Endothelial cell of umbilical vein (primary cell): ENCODE measurements around the gene POU6F2. TPM values are rescaled to one million over a fixed set of nuclear protein-coding genes. Genes with fewer than 3 reads are reported as not detected.

ENCODE experiments used
- BruUV-seq: library from RNA; stranded (reverse); fragments of 400-500 nt; replicated peaks from 2 replicates; lab custom pipeline; 2021; lab: Mats Ljungman, UMichigan
- CTCF ChIA-PET: fragments of 300-600, 350-600 bp; sonication (Branson Sonifier 250); formaldehyde crosslinking; loops from one replicate; lab custom pipeline; 2021; ENCODE audit warnings: antibody characterized with exemption, inconsistent platforms; lab: Charles Lee
- POLR2A ChIA-PET: fragments of 300-600, 350-600 bp; sonication (Branson Sonifier 250); formaldehyde crosslinking; loops from one replicate; lab custom pipeline; 2021; ENCODE audit warnings: antibody characterized with exemption, inconsistent platforms; lab: Charles Lee
- DNase-seq: peaks from one replicate; pipeline ENCODE4 v3.0.0-alpha.2; 2011; ENCODE audit warnings: low read depth, low spot score
- FAIRE-seq: peaks from 2 replicates; lab custom pipeline; 2011; peaks lifted over from hg19 to GRCh38; lab: Jason Lieb, UNC
- H2AFZ ChIP-seq: 2 replicates; pipeline ENCODE4 v1.6.0; 2012; ENCODE audit warnings: low read depth, low read length, control low read depth, inconsistent platforms
- H3K27ac ChIP-seq: 2 replicates; pipeline ENCODE4 v1.5.1; 2011; ENCODE audit warnings: low read depth, mild to moderate bottlenecking, control low read depth, low read length, moderate library complexity; ENCODE audit not compliant: insufficient read depth
- H3K27me3 ChIP-seq, 2 experiments: 2 replicates each; pipeline versions ENCODE4 v1.6.0 to v1.6.1; 2011; ENCODE audit warnings: low read length in 2 of 2, mixed read lengths in 1 of 2; ENCODE audit not compliant: control insufficient read depth in 2 of 2, insufficient read depth in 2 of 2
- H3K36me3 ChIP-seq, 2 experiments: 2 replicates in 1 of 2; 3 replicates in 1 of 2; pipeline ENCODE4 v1.5.1; 2011; ENCODE audit warnings: low read length in 2 of 2, mild to moderate bottlenecking in 1 of 2, moderate library complexity in 1 of 2; ENCODE audit not compliant: control insufficient read depth in 2 of 2, insufficient read depth in 2 of 2; ENCODE audit errors: extremely low read depth in 1 of 2
- H3K4me1 ChIP-seq: 3 replicates; pipeline ENCODE4 v1.5.1; 2011; ENCODE audit warnings: mild to moderate bottlenecking, low read length; ENCODE audit not compliant: control insufficient read depth, insufficient read depth; ENCODE audit errors: extremely low read depth
- H3K4me2 ChIP-seq: 2 replicates; pipeline ENCODE4 v1.6.1; 2011; ENCODE audit warnings: low read length, control low read depth, mixed read lengths; ENCODE audit not compliant: insufficient read depth
- H3K4me3 ChIP-seq, 3 experiments: fragments of 200-600 bp in 1 of 3; sonication (generic), shearing (Covaris generic) in 1 of 3; replicated peaks in 1 of 3; 2 replicates each; pipeline ENCODE4 v1.5.1; 2011 to 2016; ENCODE audit warnings: control low read depth in 3 of 3, low read length in 3 of 3, mild to moderate bottlenecking in 2 of 3, inconsistent platforms in 1 of 3, low read depth in 1 of 3, moderate library complexity in 1 of 3; ENCODE audit not compliant: insufficient read depth in 1 of 3
- H3K79me2 ChIP-seq: 2 replicates; pipeline ENCODE4 v1.6.0; 2012; ENCODE audit warnings: low read length, inconsistent platforms; ENCODE audit not compliant: control insufficient read depth, insufficient read depth
- H3K9ac ChIP-seq: replicated peaks from 2 replicates; pipeline ENCODE3; 2011; ENCODE audit warnings: low read length, control low read depth; ENCODE audit not compliant: insufficient read depth; ENCODE audit errors: extremely low read depth
- H3K9me1 ChIP-seq: replicated peaks from 3 replicates; pipeline ENCODE4 v1.6.0; 2011; ENCODE audit warnings: mild to moderate bottlenecking, low read length; ENCODE audit not compliant: control insufficient read depth, insufficient read depth; ENCODE audit errors: extremely low read depth
- H3K9me3 ChIP-seq: replicated peaks from 2 replicates; pipeline ENCODE4 v1.5.1; 2012; ENCODE audit warnings: low read length, inconsistent platforms; ENCODE audit not compliant: control insufficient read depth, insufficient read depth
- H4K20me1 ChIP-seq: replicated peaks from 2 replicates; pipeline ENCODE3; 2011; ENCODE audit warnings: mild to moderate bottlenecking, low read length; ENCODE audit not compliant: control insufficient read depth, insufficient read depth; ENCODE audit errors: extremely low read depth
- CTCF ChIP-seq, 2 donors: IDR thresholded peaks; 1 replicate in 1 of 2; 2 replicates in 1 of 2; pipeline ENCODE4 v1.5.1; 2011; ENCODE audit warnings: low read length in 2 of 2, mild to moderate bottlenecking in 2 of 2, moderate library complexity in 2 of 2, control low read depth in 1 of 2, inconsistent platforms in 1 of 2, low read depth in 1 of 2; ENCODE audit not compliant: insufficient read depth in 1 of 2; ENCODE audit errors: extremely low read depth in 1 of 2
- EZH2 ChIP-seq: IDR thresholded peaks from 2 replicates; pipeline ENCODE4 v1.6.1; 2012; ENCODE audit warnings: borderline replicate concordance, low read depth, mild to moderate bottlenecking, moderate library complexity, low read length, inconsistent platforms; ENCODE audit not compliant: severe bottlenecking
- GATA2 ChIP-seq: IDR thresholded peaks from 2 replicates; pipeline ENCODE4 v1.7.0; 2011; ENCODE audit warnings: low read depth, mild to moderate bottlenecking, moderate library complexity, mixed read lengths, low read length; ENCODE audit not compliant: insufficient read length, insufficient read depth
- JUN ChIP-seq: IDR thresholded peaks from 2 replicates; pipeline ENCODE4 v1.6.1; 2011; ENCODE audit warnings: borderline replicate concordance, low read depth; ENCODE audit not compliant: insufficient read length, insufficient read depth
- MAX ChIP-seq: IDR thresholded peaks from 2 replicates; pipeline ENCODE4 v1.6.1; 2011; ENCODE audit not compliant: insufficient read depth, insufficient read length
- MYC ChIP-seq: IDR thresholded peaks from one replicate; pipeline ENCODE4 v1.6.1; 2011; ENCODE audit warnings: mild to moderate bottlenecking, low read depth, low read length
- POLR2AphosphoS5 ChIP-seq: IDR thresholded peaks from 2 replicates; pipeline ENCODE4 v1.6.1; 2012; ENCODE audit warnings: low read depth, mild to moderate bottlenecking, control low read depth, low read length, moderate library complexity; ENCODE audit not compliant: insufficient read depth
- dilution Hi-C: fragments of 300-500 bp; cut with MboI; formaldehyde crosslinking; loops from one replicate; pipeline ENCODE4 v1.15.0; 2019; ENCODE audit warnings: low sequenced_read_pairs; ENCODE audit not compliant: extremely low pct_ligation_motif_present
- intact Hi-C: fragments of 100-400 bp; cut with micrococcal nuclease; formaldehyde crosslinking; loops from one replicate; pipeline ENCODE4 v1.10.0; 2022
- polyA plus RNA-seq, 4 experiments: library from polyadenylated mRNA; depleted of rRNA in 3 of 4; stranded (reverse) in 3 of 4; unstranded in 1 of 4; fragments of >200 nt; gene quantifications; 2 replicates each; pipeline versions ENCODE4 v1.2.1 to v1.2.3, GENCODE V29; 2011 to 2012; ENCODE audit warnings: missing spikeins in 1 of 4
- total RNA-seq: library from RNA; stranded (reverse); gene quantifications from 2 replicates; pipeline ENCODE4 v1.2.3, GENCODE V29; 2021

POU6F2 gene
- total and polyA plus RNA-seq, 2 donors (not counting 3 experiments of a cell fraction or from before 2014, with no cell fraction given) = 0.29 TPM; not detected in 1

GRCh38 chr7:39221901-39222300, 244.2 kb downstream of the POU6F2 start:
- dilution Hi-C loops = no loop called here
- no peak for FAIRE-seq

More at GRCh38 chr7:39221901-39222300, 244.2 kb downstream of the POU6F2 start:
- DNase-seq = no peak
- Histone ChIP-seq H3K9me1 (no peaks in the 10 kb centered on the region), H3K4me2 (no peak overlapping the region), H3K27me3 (no peaks in the 10 kb centered on the region), H3K27ac (no peak overlapping the region), H4K20me1 (no peaks in the 10 kb centered on the region), H3K9me3 (no peaks in the 10 kb centered on the region), H3K79me2 (no peaks in the 10 kb centered on the region), H3K4me3 (no peak overlapping the region), H3K4me1 (no peaks in the 10 kb centered on the region), H3K9ac (no peak overlapping the region), H2AFZ (no peak overlapping the region), H3K36me3 (no peaks in the 10 kb centered on the region)
- intact Hi-C loops = no loop called here
- ChIA-PET CTCF (no interaction called here), POLR2A (no interaction called here)
- TF ChIP-seq EZH2 (no peak), POLR2AphosphoS5 (no peak), GATA2 (no peak), CTCF (IDR thresholded peaks at IDR 0.05; ENCODE audit: extremely low read depth in 1 of 2, insufficient read depth in 1 of 2, low read depth in 1 of 2, low read length in 2 of 2) (no peak), MYC (no peak), JUN (no peak), MAX (no peak)
- BruUV-seq = no TSS peak
